ENCODE data around the gene ZNF18.

ZNF18 gene

GRCh38 chr17:11940904-11941303 is 56.4 kb downstream of the ZNF18 start:
- TF ChIP-seq ZFX (IDR thresholded peaks at IDR 0.05; ENCODE audit: borderline replicate concordance) (no peak), CTCF (IDR thresholded peaks at IDR 0.05) (no peak)
- H3K27ac ChIP-seq, result no peak overlapping the region

- H3K27ac ChIP-seq, result no peak overlapping the region
- peak; percentile 98 for TF ChIP-seq CTCF (IDR thresholded peaks at IDR 0.05)
- TF ChIP-seq ZFX (IDR thresholded peaks at IDR 0.05; ENCODE audit: borderline replicate concordance), result no peak
These were observed 61.4 kb downstream of the ZNF18 start for GRCh38 chr17:11935734-11936406.

DNA sequence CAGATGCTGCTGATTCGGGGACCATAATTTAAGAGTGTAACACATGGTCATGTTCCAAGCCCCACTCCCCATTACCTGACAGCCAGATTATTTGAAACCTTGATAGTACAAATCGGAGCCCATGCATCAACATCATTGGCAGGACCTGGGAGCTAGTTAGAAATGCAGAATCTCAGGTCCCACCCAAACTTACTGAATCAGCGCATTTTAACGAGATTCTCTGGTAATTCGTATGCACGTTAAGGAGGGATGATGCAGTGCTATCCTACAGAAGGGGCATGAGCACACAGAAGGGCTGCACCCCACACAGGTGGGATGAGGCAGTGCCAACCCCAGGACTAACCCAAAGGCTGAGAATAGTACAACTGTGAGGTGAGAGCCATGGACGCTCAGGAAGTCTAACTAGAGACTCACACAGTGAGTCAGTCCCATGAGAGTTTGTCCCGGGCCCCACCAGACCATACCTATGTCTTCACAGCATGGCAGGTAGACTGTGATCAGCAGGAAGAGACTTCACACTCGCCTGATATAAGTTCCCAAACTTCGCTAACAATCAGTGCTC is 64.9 kb downstream of the ZNF18 start:
- TF ChIP-seq CTCF (IDR thresholded peaks at IDR 0.05) (no peak), ZFX (IDR thresholded peaks at IDR 0.05; ENCODE audit: borderline replicate concordance) (no peak)
- no peak overlapping the region for H3K27ac ChIP-seq

DNA sequence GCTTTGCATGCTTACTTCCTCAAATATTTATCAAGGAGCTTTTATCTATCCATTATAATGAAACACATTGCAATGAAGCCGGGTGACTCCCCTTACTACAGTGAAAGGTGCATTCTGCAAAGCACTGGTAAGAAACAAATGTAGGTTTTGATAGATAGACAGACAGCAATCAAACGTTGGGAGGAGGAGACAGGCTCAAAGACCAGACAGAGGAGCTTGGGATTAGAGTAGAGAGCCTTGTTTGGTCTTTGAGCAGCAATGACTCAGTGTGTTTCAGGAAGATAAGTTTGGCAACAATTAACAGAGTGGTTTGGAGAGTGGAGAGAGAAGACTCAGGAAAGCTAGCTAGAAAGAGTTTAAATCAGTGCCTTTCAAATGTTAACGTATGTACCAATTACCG is 68.8 kb downstream of the ZNF18 start:
- TF ChIP-seq CTCF (IDR thresholded peaks at IDR 0.05) (no peak), ZFX (IDR thresholded peaks at IDR 0.05; ENCODE audit: borderline replicate concordance) (no peak)

More for the DNA sequence above, 68.8 kb downstream of the ZNF18 start:
- no peak overlapping the region for H3K27ac ChIP-seq

Measured in 22Rv1 (cell line).